ENCODE results near the gene PGS1. TPM values are rescaled to one million over a fixed set of nuclear protein-coding genes. Genes with fewer than 3 reads are reported as not detected.

PGS1 gene
- total and polyA plus RNA-seq, 2 of the 8 experiments (the other 6 are each of a cell fraction or from before 2014, with no cell fraction given), result 46.7 to 60.0 TPM

- no peak overlapping the region for H2AFZ ChIP-seq (ENCODE audit: low read length)
- H3K23ac ChIP-seq (ENCODE audit: insufficient read length), result no peak overlapping the region
- H3K56ac ChIP-seq (replicated peaks; ENCODE audit: insufficient read length, low read depth, low read length), result no peak overlapping the region
- no peak overlapping the region for H2BK20ac ChIP-seq (ENCODE audit: low read length)
- H2AK5ac ChIP-seq (ENCODE audit: low read depth, low read length), result peak overlapping the region; percentile 40; the same call in 1 of the 2 replicates
- H3K23me2 ChIP-seq (ENCODE audit: low read depth, low read length), result peaks cover 2% of the 10 kb centered on the region; the same call in 1 of the 2 replicates
- no peak overlapping the region for H3K9ac ChIP-seq (replicated peaks in 1 of 4; ENCODE audit: extremely low read depth in 1 of 4, low read depth in 3 of 4, low read length in 3 of 4)
- H3K27me3 ChIP-seq (replicated peaks in 1 of 4; ENCODE audit: control insufficient read depth in 3 of 4, extremely low read depth in 1 of 4, insufficient read depth in 3 of 4, low read length in 3 of 4), result peaks cover 0 to 22% (median 12%) of the 10 kb centered on the region in 4 experiments; a peak in 5 of 7 replicates
- H4K20me1 ChIP-seq (replicated peaks in 1 of 2; ENCODE audit: control insufficient read depth in 1 of 2, insufficient read depth in 2 of 2, low read length in 2 of 2), result no peaks in the 10 kb centered on the region
- H4K5ac ChIP-seq (ENCODE audit: insufficient read length, low read depth, low read length), result no peak overlapping the region
- POLR2A ChIA-PET (ENCODE audit: partially characterized antibody), result interaction anchor here (1.5 to 5.2 kb wide), 2 partner anchors 15 to 16 kb away, joined by 3 to 29 read pairs; partner anchors contain the start of gene SOCS3
- H3K18ac ChIP-seq (ENCODE audit: extremely low read depth, low read length), result no peak overlapping the region
- no peak overlapping the region for H3K27ac ChIP-seq (ENCODE audit: low read depth, low read length)
- peaks cover 0 to 17% (median 14%) of the 10 kb centered on the region in 4 experiments; a peak in 5 of 7 replicates for H3K4me1 ChIP-seq (replicated peaks in 1 of 4; ENCODE audit: control insufficient read depth in 3 of 4, insufficient read depth in 4 of 4, low read length in 3 of 4)
- no peak overlapping the region for H3K4me3 ChIP-seq (ENCODE audit: extremely low read depth in 1 of 4, insufficient read depth in 2 of 4, low read depth in 3 of 4, low read length in 4 of 4)
- DNase-seq (ENCODE audit: low read depth in 1 of 2, low spot score in 2 of 2) (no peak), FAIRE-seq (no peak)
- no peak overlapping the region for H3K4ac ChIP-seq (replicated peaks; ENCODE audit: insufficient read length, low read depth, low read length)
- CTCF ChIA-PET (ENCODE audit: partially characterized antibody), result interaction anchor here (0.6 to 2.7 kb wide), 11 partner anchors 10 to 94 kb away, joined by 3 to 9 read pairs (median 5); no protein-coding TSS in a partner anchor
- WGBS, 2 experiments (ENCODE audit: extremely low coverage in 1 of 2, insufficient coverage in 1 of 2, insufficient read length in 1 of 2, insufficient replicate concordance in 2 of 2, low coverage in 1 of 2, low lambda C conversion rate in 2 of 2, missing lambda C conversion rate in 1 of 2), result 93% methylated on average over 8 of the region's 8 CpGs; no CpG with 5 or more reads in 1 of the 2 experiments
- H4K91ac ChIP-seq (replicated peaks; ENCODE audit: insufficient read length, low read length), result no peak overlapping the region
- H2BK5ac ChIP-seq (ENCODE audit: low read depth, low read length), result no peak overlapping the region
- H2BK120ac ChIP-seq (replicated peaks; ENCODE audit: low read depth, low read length), result no peak overlapping the region
- TF ChIP-seq CHD1 (IDR thresholded peaks at IDR 0.05; ENCODE audit: low read depth, low read length) (no peak), CTCF (IDR thresholded peaks at IDR 0.05; ENCODE audit: control extremely low read depth in 1 of 3, insufficient read depth in 1 of 3, low read depth in 1 of 3, low read length in 3 of 3) (peak in 2 of 3 experiments; percentile 20 to 22; a peak in 2 of 4 replicates)
- no peak overlapping the region for H4K8ac ChIP-seq (ENCODE audit: extremely low read depth, insufficient read depth, low read length)
- H3K14ac ChIP-seq (ENCODE audit: insufficient read length), result no peak overlapping the region
- peak overlapping the region; percentile 94; the same call in 1 of the 2 replicates for H2BK12ac ChIP-seq (ENCODE audit: low read depth, low read length)
- H3K9me3 ChIP-seq (ENCODE audit: insufficient read depth in 2 of 2, low read depth in 1 of 2, low read length in 1 of 2), result no peaks in the 10 kb centered on the region
- H2BK15ac ChIP-seq (ENCODE audit: low read length), result no peak overlapping the region
- no peaks in the 10 kb centered on the region for H3K79me1 ChIP-seq (ENCODE audit: low read depth, low read length)
- no peaks in the 10 kb centered on the region for H3K36me3 ChIP-seq (ENCODE audit: control insufficient read depth in 2 of 4, insufficient read depth in 4 of 4, low read length in 3 of 4)
- H3K4me2 ChIP-seq (ENCODE audit: insufficient read depth in 1 of 2, low read depth in 2 of 2, low read length in 2 of 2), result no peak overlapping the region
- no peaks in the 10 kb centered on the region for H3K79me2 ChIP-seq (ENCODE audit: control insufficient read depth in 1 of 2, insufficient read depth in 2 of 2, low read length in 2 of 2)
Measured at GRCh38 chr17:78345172-78345571, 33.3 kb upstream of the PGS1 start.
